ENCODE results near the gene GAGE10. TPM values are rescaled to one million over a fixed set of nuclear protein-coding genes. Genes with fewer than 3 reads are reported as not detected.
"Not testable (repeated sequence)": the region's sequence is repeated elsewhere in the genome, so short reads cannot be mapped to it uniquely, and the experiment has no call there.

GAGE10 gene
- total and polyA plus RNA-seq, 2 of the 8 experiments (the other 6 are each of a cell fraction or from before 2014, with no cell fraction given): not detected

DNA sequence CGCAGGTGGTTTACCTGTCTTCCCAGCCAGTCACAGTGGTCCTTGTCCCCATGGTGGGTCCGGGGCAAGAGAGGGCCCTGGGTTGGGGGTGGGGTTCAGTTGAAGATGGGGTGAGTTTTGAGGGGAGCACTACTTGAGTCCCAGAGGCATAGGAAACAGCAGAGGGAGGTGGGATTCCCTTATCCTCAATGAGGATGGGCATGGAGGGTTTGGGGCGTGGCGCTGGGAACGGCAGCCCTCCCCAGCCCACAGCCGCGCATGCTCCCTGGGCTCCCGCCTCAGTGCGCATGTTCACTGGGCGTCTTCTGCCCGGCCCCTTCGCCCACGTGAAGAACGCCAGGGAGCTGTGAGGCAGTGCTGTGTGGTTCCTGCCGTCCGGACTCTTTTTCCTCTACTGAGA, 18.3 kb downstream of the GAGE10 start, which contains the start of gene GAGE12J:
Gene GAGE12J, plus strand, starts transcription at position 301 of the 400 bp plus-strand sequence. CDS start 1,157 bp downstream, outside the sequence.
- H3K27ac ChIP-seq (ENCODE audit: low read depth, low read length): not testable (repeated sequence)

DNA sequence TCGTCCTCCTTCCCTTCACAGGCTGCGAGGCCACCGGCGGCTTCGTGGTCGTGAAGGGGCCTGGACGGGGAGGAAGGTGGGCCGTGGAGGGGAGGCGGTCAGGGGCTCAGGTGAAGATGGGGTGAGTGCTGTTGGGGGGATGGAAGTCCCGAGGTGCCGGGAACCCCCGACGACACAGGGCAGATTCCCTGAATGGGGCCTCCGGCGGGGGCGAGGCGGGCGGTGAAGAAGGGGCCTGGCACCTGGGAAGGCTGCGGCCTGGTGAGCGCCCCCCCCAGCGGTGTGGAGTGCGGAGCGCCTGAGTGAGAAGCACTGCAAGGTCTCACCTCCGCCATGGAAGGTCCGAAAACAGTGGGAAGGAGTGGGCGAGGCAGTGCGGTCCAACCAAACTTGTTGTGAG, 18.8 kb downstream of the GAGE10 start:
- H3K18ac ChIP-seq (ENCODE audit: extremely low read depth, low read length); H2BK20ac ChIP-seq (ENCODE audit: low read length); H4K20me1 ChIP-seq (replicated peaks in 1 of 2; ENCODE audit: control insufficient read depth in 1 of 2, insufficient read depth in 2 of 2, low read length in 2 of 2); H3K4me1 ChIP-seq (replicated peaks in 1 of 4; ENCODE audit: control insufficient read depth in 3 of 4, insufficient read depth in 4 of 4, low read length in 3 of 4); H3K79me1 ChIP-seq (ENCODE audit: low read depth, low read length); POLR2A ChIA-PET (ENCODE audit: partially characterized antibody); H2BK120ac ChIP-seq (replicated peaks; ENCODE audit: low read depth, low read length); H2BK12ac ChIP-seq (ENCODE audit: low read depth, low read length); H4K8ac ChIP-seq (ENCODE audit: extremely low read depth, insufficient read depth, low read length); H3K23me2 ChIP-seq (ENCODE audit: low read depth, low read length); H3K9ac ChIP-seq (replicated peaks in 1 of 4; ENCODE audit: extremely low read depth in 1 of 4, low read depth in 3 of 4, low read length in 3 of 4); H3K79me2 ChIP-seq (ENCODE audit: control insufficient read depth in 1 of 2, insufficient read depth in 2 of 2, low read length in 2 of 2); H3K36me3 ChIP-seq (ENCODE audit: control insufficient read depth in 2 of 4, insufficient read depth in 4 of 4, low read length in 3 of 4); H4K5ac ChIP-seq (ENCODE audit: insufficient read length, low read depth, low read length); H2AFZ ChIP-seq (ENCODE audit: low read length); H2AK5ac ChIP-seq (ENCODE audit: low read depth, low read length); H3K4me3 ChIP-seq (ENCODE audit: extremely low read depth in 1 of 4, insufficient read depth in 2 of 4, low read depth in 3 of 4, low read length in 4 of 4); H2BK15ac ChIP-seq (ENCODE audit: low read length); H3K27ac ChIP-seq (ENCODE audit: low read depth, low read length); H3K27me3 ChIP-seq (replicated peaks in 1 of 4; ENCODE audit: control insufficient read depth in 3 of 4, extremely low read depth in 1 of 4, insufficient read depth in 3 of 4, low read length in 3 of 4); FAIRE-seq; H3K23ac ChIP-seq (ENCODE audit: insufficient read length); DNase-seq (ENCODE audit: low read depth in 1 of 2, low spot score in 2 of 2); H3K56ac ChIP-seq (replicated peaks; ENCODE audit: insufficient read length, low read depth, low read length); H3K4me2 ChIP-seq (ENCODE audit: insufficient read depth in 1 of 2, low read depth in 2 of 2, low read length in 2 of 2); H2BK5ac ChIP-seq (ENCODE audit: low read depth, low read length); H4K91ac ChIP-seq (replicated peaks; ENCODE audit: insufficient read length, low read length); H3K14ac ChIP-seq (ENCODE audit: insufficient read length); CTCF ChIA-PET (ENCODE audit: partially characterized antibody); H3K4ac ChIP-seq (replicated peaks; ENCODE audit: insufficient read length, low read depth, low read length); H3K9me3 ChIP-seq (ENCODE audit: insufficient read depth in 2 of 2, low read depth in 1 of 2, low read length in 1 of 2): not testable (repeated sequence)
- WGBS, 2 experiments (ENCODE audit: extremely low coverage in 1 of 2, insufficient coverage in 1 of 2, insufficient read length in 1 of 2, insufficient replicate concordance in 2 of 2, low coverage in 1 of 2, low lambda C conversion rate in 2 of 2, missing lambda C conversion rate in 1 of 2): no CpG with 5 or more reads among the region's 27 CpGs

More for the DNA sequence above, 18.3 kb downstream of the GAGE10 start, which contains the start of gene GAGE12J:
- H3K23me2 ChIP-seq (ENCODE audit: low read depth, low read length); POLR2A ChIA-PET (ENCODE audit: partially characterized antibody); H3K56ac ChIP-seq (replicated peaks; ENCODE audit: insufficient read length, low read depth, low read length); H2BK120ac ChIP-seq (replicated peaks; ENCODE audit: low read depth, low read length); H2BK20ac ChIP-seq (ENCODE audit: low read length); DNase-seq (ENCODE audit: low read depth in 1 of 2, low spot score in 2 of 2); H4K91ac ChIP-seq (replicated peaks; ENCODE audit: insufficient read length, low read length); H2BK5ac ChIP-seq (ENCODE audit: low read depth, low read length); H3K4me2 ChIP-seq (ENCODE audit: insufficient read depth in 1 of 2, low read depth in 2 of 2, low read length in 2 of 2); H4K20me1 ChIP-seq (replicated peaks in 1 of 2; ENCODE audit: control insufficient read depth in 1 of 2, insufficient read depth in 2 of 2, low read length in 2 of 2); H3K79me2 ChIP-seq (ENCODE audit: control insufficient read depth in 1 of 2, insufficient read depth in 2 of 2, low read length in 2 of 2); H3K18ac ChIP-seq (ENCODE audit: extremely low read depth, low read length); CTCF ChIA-PET (ENCODE audit: partially characterized antibody); H4K8ac ChIP-seq (ENCODE audit: extremely low read depth, insufficient read depth, low read length); H3K9me3 ChIP-seq (ENCODE audit: insufficient read depth in 2 of 2, low read depth in 1 of 2, low read length in 1 of 2); H3K36me3 ChIP-seq (ENCODE audit: control insufficient read depth in 2 of 4, insufficient read depth in 4 of 4, low read length in 3 of 4); H3K27me3 ChIP-seq (replicated peaks in 1 of 4; ENCODE audit: control insufficient read depth in 3 of 4, extremely low read depth in 1 of 4, insufficient read depth in 3 of 4, low read length in 3 of 4); FAIRE-seq; H3K4ac ChIP-seq (replicated peaks; ENCODE audit: insufficient read length, low read depth, low read length); H3K4me1 ChIP-seq (replicated peaks in 1 of 4; ENCODE audit: control insufficient read depth in 3 of 4, insufficient read depth in 4 of 4, low read length in 3 of 4); H3K14ac ChIP-seq (ENCODE audit: insufficient read length); H2AFZ ChIP-seq (ENCODE audit: low read length); H2BK15ac ChIP-seq (ENCODE audit: low read length); H3K9ac ChIP-seq (replicated peaks in 1 of 4; ENCODE audit: extremely low read depth in 1 of 4, low read depth in 3 of 4, low read length in 3 of 4); H3K23ac ChIP-seq (ENCODE audit: insufficient read length); H3K79me1 ChIP-seq (ENCODE audit: low read depth, low read length); H2AK5ac ChIP-seq (ENCODE audit: low read depth, low read length); H4K5ac ChIP-seq (ENCODE audit: insufficient read length, low read depth, low read length); H2BK12ac ChIP-seq (ENCODE audit: low read depth, low read length); H3K4me3 ChIP-seq (ENCODE audit: extremely low read depth in 1 of 4, insufficient read depth in 2 of 4, low read depth in 3 of 4, low read length in 4 of 4): not testable (repeated sequence)
- WGBS, 2 experiments (ENCODE audit: extremely low coverage in 1 of 2, insufficient coverage in 1 of 2, insufficient read length in 1 of 2, insufficient replicate concordance in 2 of 2, low coverage in 1 of 2, low lambda C conversion rate in 2 of 2, missing lambda C conversion rate in 1 of 2): no CpG with 5 or more reads among the region's 16 CpGs

Measured in H1 (cell line).